WTC11 (cell line): ENCODE measurements around the gene NLRC4. TPM values are rescaled to one million over a fixed set of nuclear protein-coding genes. Genes with fewer than 3 reads are reported as not detected.

Source experiments
- ATAC-seq: fragments of 200-7000 bp; cut with Tn5 transposase; 2 replicates; pipeline ENCODE4 v1.10.0; 2021; ENCODE audit warnings: mild to moderate bottlenecking, moderate library complexity
- CTCF ChIA-PET: fragments of 300-600 bp; sonication (Branson Sonifier 250); formaldehyde crosslinking; loops from one replicate; lab custom pipeline; 2021; ENCODE audit warnings: antibody characterized with exemption; lab: Charles Lee
- POLR2A ChIA-PET: fragments of 350-600 bp; sonication (Branson Sonifier 250); formaldehyde crosslinking; loops from one replicate; lab custom pipeline; 2021; ENCODE audit warnings: antibody characterized with exemption; lab: Charles Lee
- DNase-seq: peaks from one replicate; pipeline ENCODE4 v3.0.0; 2021; ENCODE audit warnings: low spot score
- H3K27ac Mint-ChIP-seq: 2 replicates; pipeline ENCODE4 v1.8.0; 2021; ENCODE audit warnings: mixed read lengths
- H3K27me3 Mint-ChIP-seq: 2 replicates; pipeline ENCODE4 v1.8.0; 2021; ENCODE audit warnings: low read depth, mild to moderate bottlenecking, moderate library complexity, mixed read lengths
- H3K36me3 Mint-ChIP-seq: 2 replicates; pipeline ENCODE4 v1.8.0; 2021; ENCODE audit warnings: mixed read lengths
- H3K4me1 Mint-ChIP-seq: 2 replicates; pipeline ENCODE4 v1.8.0; 2022; ENCODE audit warnings: mixed read lengths
- H3K4me3 Mint-ChIP-seq: 2 replicates; pipeline ENCODE4 v1.8.0; 2021; ENCODE audit warnings: mild to moderate bottlenecking, moderate library complexity, mixed read lengths
- H3K9me3 Mint-ChIP-seq: 2 replicates; pipeline ENCODE4 v1.8.0; 2021; ENCODE audit warnings: mixed read lengths
- ETV6 ChIP-seq: sonication (generic); formaldehyde crosslinking; IDR thresholded peaks from 2 replicates; pipeline ENCODE4 v1.8.1; 2022; ENCODE audit warnings: mild to moderate bottlenecking, missing genetic modification reagents
- GABPB1 ChIP-seq: sonication (generic); formaldehyde crosslinking; IDR thresholded peaks from 2 replicates; pipeline ENCODE4 v1.8.1; 2023; ENCODE audit warnings: mild to moderate bottlenecking, missing genetic modification reagents
- JAZF1 ChIP-seq: fragments of 250-450 bp; sonication (Bioruptor Pico); IDR thresholded peaks from 2 replicates; pipeline ENCODE4 v1.9.0; 2021; ENCODE audit warnings: moderate library complexity, mild to moderate bottlenecking, inconsistent platforms
- JUN ChIP-seq: sonication (generic); formaldehyde crosslinking; IDR thresholded peaks from 2 replicates; pipeline ENCODE4 v1.8.0; 2023; ENCODE audit warnings: mild to moderate bottlenecking, missing genetic modification reagents
- NFE2L1 ChIP-seq: sonication (generic); formaldehyde crosslinking; IDR thresholded peaks from 2 replicates; pipeline ENCODE4 v1.8.1; 2023; ENCODE audit warnings: missing genetic modification reagents
- NFYB ChIP-seq: sonication (generic); formaldehyde crosslinking; conservative IDR thresholded peaks from 2 replicates; pipeline ENCODE4 v1.8.0; 2022; ENCODE audit warnings: low read depth, missing genetic modification reagents
- NR3C1 ChIP-seq: sonication (generic); formaldehyde crosslinking; conservative IDR thresholded peaks from 2 replicates; pipeline ENCODE4 v1.8.1; 2023; ENCODE audit warnings: low read depth, mild to moderate bottlenecking, missing genetic modification reagents
- OVOL2 ChIP-seq: fragments of 250-450 bp; sonication (Bioruptor Pico); IDR thresholded peaks from 2 replicates; pipeline ENCODE4 v1.9.0; 2021; ENCODE audit warnings: mild to moderate bottlenecking, borderline replicate concordance
- SMAD4 ChIP-seq: sonication (generic); formaldehyde crosslinking; IDR thresholded peaks from 2 replicates; pipeline ENCODE4 v1.8.0; 2022; ENCODE audit warnings: mild to moderate bottlenecking, missing genetic modification reagents
- TCF7 ChIP-seq: sonication (generic); formaldehyde crosslinking; IDR thresholded peaks from 2 replicates; pipeline ENCODE4 v1.8.0; 2022; ENCODE audit warnings: mild to moderate bottlenecking, low read depth, missing genetic modification reagents, moderate library complexity
- ZNF396 ChIP-seq: fragments of 250-450 bp; sonication (Bioruptor Pico); IDR thresholded peaks from 2 replicates; pipeline ENCODE4 v1.8.0; 2021; ENCODE audit warnings: mild to moderate bottlenecking, moderate library complexity, borderline replicate concordance
- total RNA-seq: library from RNA; stranded (reverse); gene quantifications from 3 replicates; pipeline ENCODE4 v1.2.3, GENCODE V29; 2021
- TF ChIP-seq, protein P1 (sequence below): sonication (generic); formaldehyde crosslinking; IDR thresholded peaks from 2 replicates; pipeline ENCODE4 v1.8.1; 2022; ENCODE audit warnings: missing genetic modification reagents, borderline replicate concordance
- TF ChIP-seq, protein P2 (sequence below): fragments of 250-450 bp; sonication (Bioruptor Pico); IDR thresholded peaks from 2 replicates; pipeline ENCODE4 v1.9.0; 2021; ENCODE audit warnings: moderate library complexity, mild to moderate bottlenecking, inconsistent platforms, borderline replicate concordance
- TF ChIP-seq, protein P3 (sequence below): sonication (generic); formaldehyde crosslinking; IDR thresholded peaks from 2 replicates; pipeline ENCODE4 v1.8.0; 2023; ENCODE audit warnings: mild to moderate bottlenecking, missing genetic modification reagents
- TF ChIP-seq, protein P4 (sequence below): fragments of 250-450 bp; sonication (Bioruptor Pico); conservative IDR thresholded peaks from 2 replicates; pipeline ENCODE4 v1.9.0; 2021; ENCODE audit warnings: mild to moderate bottlenecking
- TF ChIP-seq, protein P5 (sequence below): sonication (generic); formaldehyde crosslinking; IDR thresholded peaks from 2 replicates; pipeline ENCODE4 v1.8.1; 2023; ENCODE audit warnings: mild to moderate bottlenecking, missing genetic modification reagents

NLRC4 gene
- total RNA-seq, 1 experiment from 2014 or later = not detected

DNA sequence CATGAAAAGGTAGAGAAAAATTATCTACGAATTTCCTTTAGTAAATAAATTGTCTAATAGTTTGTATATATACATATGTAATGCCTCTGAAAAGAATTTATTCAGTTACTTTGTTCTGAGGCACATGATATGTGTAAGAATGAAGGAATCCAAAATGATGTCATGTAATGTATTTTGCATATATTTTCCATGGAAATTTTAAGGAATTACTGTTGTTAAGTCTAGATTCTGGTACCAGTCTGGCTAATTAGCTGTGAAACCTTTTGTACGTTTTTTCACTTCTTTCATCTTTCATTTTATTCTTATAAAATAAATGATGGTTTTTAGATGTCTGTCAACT is 25.3 kb upstream of the NLRC4 start (continued):
- TF ChIP-seq OVOL2 (CRISPR knock-in tag) (no peak), JAZF1 (CRISPR knock-in tag) (no peak), SMAD4 (no peak)
- TF ChIP-seq, protein P1, sequence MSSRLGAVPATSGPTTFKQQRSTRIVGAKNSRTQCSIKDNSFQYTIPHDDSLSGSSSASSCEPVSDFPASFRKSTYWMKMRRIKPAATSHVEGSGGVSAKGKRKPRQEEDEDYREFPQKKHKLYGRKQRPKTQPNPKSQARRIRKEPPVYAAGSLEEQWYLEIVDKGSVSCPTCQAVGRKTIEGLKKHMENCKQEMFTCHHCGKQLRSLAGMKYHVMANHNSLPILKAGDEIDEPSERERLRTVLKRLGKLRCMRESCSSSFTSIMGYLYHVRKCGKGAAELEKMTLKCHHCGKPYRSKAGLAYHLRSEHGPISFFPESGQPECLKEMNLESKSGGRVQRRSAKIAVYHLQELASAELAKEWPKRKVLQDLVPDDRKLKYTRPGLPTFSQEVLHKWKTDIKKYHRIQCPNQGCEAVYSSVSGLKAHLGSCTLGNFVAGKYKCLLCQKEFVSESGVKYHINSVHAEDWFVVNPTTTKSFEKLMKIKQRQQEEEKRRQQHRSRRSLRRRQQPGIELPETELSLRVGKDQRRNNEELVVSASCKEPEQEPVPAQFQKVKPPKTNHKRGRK (CRISPR knock-in tag) = no peak

DNA sequence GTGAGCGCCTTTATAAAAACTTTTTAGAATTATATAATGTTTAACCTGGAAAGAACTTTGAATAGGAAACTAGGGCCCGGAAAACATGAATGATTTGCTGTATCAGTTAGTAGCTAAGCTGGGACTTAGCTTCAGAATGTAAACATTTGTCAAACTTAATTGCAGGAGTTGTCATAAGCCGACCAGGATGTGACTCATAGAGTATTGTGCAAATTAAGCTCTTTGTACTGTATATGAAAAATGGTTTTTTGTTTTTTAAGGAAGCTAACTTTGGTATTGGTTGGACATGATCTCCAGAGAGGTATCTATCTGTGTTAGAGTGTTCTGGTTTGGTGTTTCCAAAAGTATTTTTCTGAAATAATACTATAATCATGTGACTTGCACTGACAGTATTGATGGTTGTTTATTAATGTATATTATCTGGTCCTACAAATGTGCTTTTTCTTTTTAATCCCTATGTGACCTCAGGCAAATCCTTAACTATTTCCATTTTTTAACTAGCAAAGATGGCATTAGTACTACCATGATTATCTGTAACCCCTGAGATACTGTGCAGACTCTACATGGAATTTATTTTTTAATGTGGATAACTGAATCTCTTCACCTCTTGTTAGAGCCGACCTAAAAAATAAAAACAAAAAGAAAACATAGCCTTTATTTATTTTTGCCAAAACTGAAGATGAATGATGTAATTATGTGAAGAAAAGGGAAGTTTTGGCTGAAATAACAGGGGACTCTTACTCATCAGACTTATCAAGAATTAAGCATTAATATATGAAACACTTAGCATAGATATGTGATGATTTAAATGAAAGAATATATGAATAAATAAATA is 24.7 kb upstream of the NLRC4 start:
- Mint-ChIP-seq H3K27ac (no peak overlapping the region), H3K9me3 (no peaks in the 10 kb centered on the region), H3K4me3 (no peak overlapping the region), H3K27me3 (no peaks in the 10 kb centered on the region), H3K36me3 (peaks cover 15% of the 10 kb centered on the region), H3K4me1 (no peaks in the 10 kb centered on the region)
- CTCF ChIA-PET = no interaction called here
- ATAC-seq (no peak), DNase-seq (no peak)
- POLR2A ChIA-PET = no interaction called here
- TF ChIP-seq ETV6 (CRISPR knock-in tag) (no peak), GABPB1 (CRISPR knock-in tag) (peak; percentile 93), TCF7 (CRISPR knock-in tag) (no peak)
- TF ChIP-seq, protein P2, sequence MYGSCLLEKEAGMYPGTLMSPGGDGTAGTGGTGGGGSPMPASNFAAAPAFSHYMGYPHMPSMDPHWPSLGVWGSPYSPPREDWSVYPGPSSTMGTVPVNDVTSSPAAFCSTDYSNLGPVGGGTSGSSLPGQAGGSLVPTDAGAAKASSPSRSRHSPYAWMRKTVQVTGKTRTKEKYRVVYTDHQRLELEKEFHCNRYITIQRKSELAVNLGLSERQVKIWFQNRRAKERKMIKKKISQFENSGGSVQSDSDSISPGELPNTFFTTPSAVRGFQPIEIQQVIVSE = no peak

DNA sequence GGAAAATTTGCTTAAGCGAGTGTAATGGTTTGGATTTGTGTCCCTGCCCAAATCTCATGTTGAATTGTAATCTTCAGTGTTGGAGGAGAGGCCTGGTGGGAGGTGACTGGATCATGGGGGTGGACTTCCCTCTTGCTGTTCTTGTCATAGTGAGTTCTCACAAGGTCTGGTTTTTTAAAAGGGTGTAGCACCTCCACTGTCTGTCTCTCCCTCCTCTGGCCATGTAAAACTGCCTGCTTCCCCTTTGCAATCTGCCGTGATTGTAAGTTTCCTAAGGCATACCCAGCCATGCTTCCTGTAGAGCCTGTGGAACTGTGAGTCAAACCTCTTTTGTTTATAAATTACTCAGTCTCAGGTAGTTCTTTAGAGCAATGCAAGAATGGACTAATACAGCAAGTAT is 19.6 kb upstream of the NLRC4 start:
- Mint-ChIP-seq H3K27ac (no peak overlapping the region), H3K9me3 (no peaks in the 10 kb centered on the region), H3K4me1 (no peaks in the 10 kb centered on the region), H3K27me3 (no peaks in the 10 kb centered on the region), H3K4me3 (no peak overlapping the region), H3K36me3 (peaks cover 5% of the 10 kb centered on the region)
- ATAC-seq (no peak), DNase-seq (no peak)
- no peak for TF ChIP-seq ZNF396
- TF ChIP-seq, protein P3, sequence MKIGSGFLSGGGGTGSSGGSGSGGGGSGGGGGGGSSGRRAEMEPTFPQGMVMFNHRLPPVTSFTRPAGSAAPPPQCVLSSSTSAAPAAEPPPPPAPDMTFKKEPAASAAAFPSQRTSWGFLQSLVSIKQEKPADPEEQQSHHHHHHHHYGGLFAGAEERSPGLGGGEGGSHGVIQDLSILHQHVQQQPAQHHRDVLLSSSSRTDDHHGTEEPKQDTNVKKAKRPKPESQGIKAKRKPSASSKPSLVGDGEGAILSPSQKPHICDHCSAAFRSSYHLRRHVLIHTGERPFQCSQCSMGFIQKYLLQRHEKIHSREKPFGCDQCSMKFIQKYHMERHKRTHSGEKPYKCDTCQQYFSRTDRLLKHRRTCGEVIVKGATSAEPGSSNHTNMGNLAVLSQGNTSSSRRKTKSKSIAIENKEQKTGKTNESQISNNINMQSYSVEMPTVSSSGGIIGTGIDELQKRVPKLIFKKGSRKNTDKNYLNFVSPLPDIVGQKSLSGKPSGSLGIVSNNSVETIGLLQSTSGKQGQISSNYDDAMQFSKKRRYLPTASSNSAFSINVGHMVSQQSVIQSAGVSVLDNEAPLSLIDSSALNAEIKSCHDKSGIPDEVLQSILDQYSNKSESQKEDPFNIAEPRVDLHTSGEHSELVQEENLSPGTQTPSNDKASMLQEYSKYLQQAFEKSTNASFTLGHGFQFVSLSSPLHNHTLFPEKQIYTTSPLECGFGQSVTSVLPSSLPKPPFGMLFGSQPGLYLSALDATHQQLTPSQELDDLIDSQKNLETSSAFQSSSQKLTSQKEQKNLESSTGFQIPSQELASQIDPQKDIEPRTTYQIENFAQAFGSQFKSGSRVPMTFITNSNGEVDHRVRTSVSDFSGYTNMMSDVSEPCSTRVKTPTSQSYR = no peak
- no peak for TF ChIP-seq JUN (CRISPR knock-in tag)
- TF ChIP-seq NFYB (CRISPR knock-in tag) = no peak
- TF ChIP-seq NFE2L1 (CRISPR knock-in tag) = no peak
- TF ChIP-seq, protein P4, sequence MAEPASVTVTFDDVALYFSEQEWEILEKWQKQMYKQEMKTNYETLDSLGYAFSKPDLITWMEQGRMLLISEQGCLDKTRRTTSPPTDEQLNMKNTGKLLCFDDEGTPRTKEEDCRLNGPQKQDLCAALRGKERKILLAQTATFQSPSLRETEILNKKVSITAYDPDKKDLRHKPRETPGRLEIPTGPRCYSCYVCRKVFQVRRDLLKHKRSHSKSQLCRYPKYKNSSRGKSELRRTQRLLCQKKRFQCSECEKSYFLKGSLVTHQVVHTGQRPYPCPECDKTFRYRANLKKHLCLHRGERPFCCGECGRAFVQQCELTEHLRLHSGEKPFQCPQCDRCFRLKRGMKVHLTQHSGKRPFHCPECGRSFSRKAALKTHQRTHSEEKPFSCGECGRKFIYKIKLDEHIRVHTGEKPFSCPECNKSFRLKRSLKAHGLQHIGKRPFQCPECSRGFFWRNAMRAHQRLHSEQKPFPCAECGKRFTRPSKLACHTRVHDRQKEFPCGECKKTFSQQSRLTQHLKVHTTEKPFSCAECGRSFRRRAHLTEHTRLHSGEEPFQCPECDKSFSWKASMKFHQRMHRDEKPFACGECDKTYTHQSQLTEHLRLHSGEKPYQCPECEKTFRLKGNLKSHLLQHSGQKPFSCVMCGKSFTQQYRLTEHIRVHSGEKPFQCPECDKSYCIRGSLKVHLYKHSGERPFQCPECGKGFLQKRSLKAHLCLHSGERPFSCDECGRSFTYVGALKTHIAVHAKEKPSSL = no peak
- no peak for TF ChIP-seq NR3C1 (CRISPR knock-in tag)
- TF ChIP-seq, protein P5, sequence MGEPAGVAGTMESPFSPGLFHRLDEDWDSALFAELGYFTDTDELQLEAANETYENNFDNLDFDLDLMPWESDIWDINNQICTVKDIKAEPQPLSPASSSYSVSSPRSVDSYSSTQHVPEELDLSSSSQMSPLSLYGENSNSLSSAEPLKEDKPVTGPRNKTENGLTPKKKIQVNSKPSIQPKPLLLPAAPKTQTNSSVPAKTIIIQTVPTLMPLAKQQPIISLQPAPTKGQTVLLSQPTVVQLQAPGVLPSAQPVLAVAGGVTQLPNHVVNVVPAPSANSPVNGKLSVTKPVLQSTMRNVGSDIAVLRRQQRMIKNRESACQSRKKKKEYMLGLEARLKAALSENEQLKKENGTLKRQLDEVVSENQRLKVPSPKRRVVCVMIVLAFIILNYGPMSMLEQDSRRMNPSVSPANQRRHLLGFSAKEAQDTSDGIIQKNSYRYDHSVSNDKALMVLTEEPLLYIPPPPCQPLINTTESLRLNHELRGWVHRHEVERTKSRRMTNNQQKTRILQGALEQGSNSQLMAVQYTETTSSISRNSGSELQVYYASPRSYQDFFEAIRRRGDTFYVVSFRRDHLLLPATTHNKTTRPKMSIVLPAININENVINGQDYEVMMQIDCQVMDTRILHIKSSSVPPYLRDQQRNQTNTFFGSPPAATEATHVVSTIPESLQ = no peak
- CTCF ChIA-PET = no interaction called here
- POLR2A ChIA-PET = no interaction called here
